CD14-positive monocyte (primary cell): Measurements from ENCODE around the gene CHRNB2. TPM values are rescaled to one million over a fixed set of nuclear protein-coding genes. Genes with fewer than 3 reads are reported as not detected.

Experiments used
- DNase-seq, 3 donors: peaks; one replicate each; pipeline ENCODE4 v3.0.0-alpha.2; 2011 to 2022
- H2AFZ ChIP-seq: 2 replicates; pipeline ENCODE4 v1.6.0; 2012; ENCODE audit warnings: mild to moderate bottlenecking, low read depth, low read length, inconsistent platforms; ENCODE audit not compliant: insufficient read depth, poor library complexity, severe bottlenecking
- H3K27ac ChIP-seq, 2 donors: 1 replicate in 1 of 2; 2 replicates in 1 of 2; pipeline ENCODE4 v1.5.1; 2012 to 2013; ENCODE audit warnings: low read length in 2 of 2, control low read depth in 1 of 2, inconsistent platforms in 1 of 2, low read depth in 1 of 2, mild to moderate bottlenecking in 1 of 2
- H3K27me3 ChIP-seq, 2 donors: one replicate each; pipeline versions ENCODE4 v1.6.0 to v1.6.1; 2011 to 2013; ENCODE audit warnings: low read length in 2 of 2; ENCODE audit not compliant: control insufficient read depth in 2 of 2, insufficient read depth in 2 of 2
- H3K36me3 ChIP-seq, 2 donors: replicated peaks in 1 of 2; 1 replicate in 1 of 2; 2 replicates in 1 of 2; pipeline versions ENCODE4 v1.5.1 to v1.6.1; 2012 to 2013; ENCODE audit warnings: low read length in 2 of 2, control low read depth in 1 of 2, inconsistent platforms in 1 of 2, mild to moderate bottlenecking in 1 of 2; ENCODE audit not compliant: insufficient read depth in 2 of 2, control insufficient read depth in 1 of 2
- H3K4me1 ChIP-seq, 2 donors: 1 replicate in 1 of 2; 2 replicates in 1 of 2; pipeline versions ENCODE4 v1.5.1 to v1.6.1; 2012 to 2013; ENCODE audit warnings: low read length in 2 of 2, control low read depth in 1 of 2, inconsistent platforms in 1 of 2, mild to moderate bottlenecking in 1 of 2, moderate library complexity in 1 of 2; ENCODE audit not compliant: insufficient read depth in 2 of 2, control insufficient read depth in 1 of 2
- H3K4me2 ChIP-seq: replicated peaks from 2 replicates; pipeline ENCODE3; 2012; ENCODE audit warnings: low read length, moderate library complexity, mild to moderate bottlenecking; ENCODE audit not compliant: poor library complexity, severe bottlenecking; ENCODE audit errors: extremely low read depth
- H3K4me3 ChIP-seq, 3 experiments: fragments of 200-600 bp in 1 of 3; sonication (generic) in 1 of 3; replicated peaks in 1 of 3; 1 replicate in 2 of 3; 2 replicates in 1 of 3; pipeline ENCODE4 v1.5.1; 2011 to 2013; ENCODE audit warnings: low read length in 3 of 3, mild to moderate bottlenecking in 3 of 3, control low read depth in 2 of 3, low read depth in 2 of 3, inconsistent platforms in 1 of 3, moderate library complexity in 1 of 3
- H3K79me2 ChIP-seq: 2 replicates; pipeline ENCODE4 v1.6.0; 2012; ENCODE audit warnings: mild to moderate bottlenecking, control low read depth, inconsistent platforms, low read length, moderate library complexity; ENCODE audit not compliant: insufficient read depth
- H3K9ac ChIP-seq: 2 replicates; pipeline ENCODE4 v1.6.0; 2017; ENCODE audit warnings: low read length, mild to moderate bottlenecking; ENCODE audit not compliant: insufficient read depth, poor library complexity, severe bottlenecking
- H3K9me3 ChIP-seq, 2 donors: replicated peaks in 1 of 2; 1 replicate in 1 of 2; 2 replicates in 1 of 2; pipeline versions ENCODE4 v1.5.1 to v1.6.1; 2012 to 2013; ENCODE audit warnings: low read length in 2 of 2, control low read depth in 1 of 2; ENCODE audit not compliant: control insufficient read depth in 1 of 2, insufficient read depth in 1 of 2
- H4K20me1 ChIP-seq: 2 replicates; pipeline ENCODE4 v1.6.0; 2012; ENCODE audit warnings: mild to moderate bottlenecking, low read length, control low read depth, moderate library complexity; ENCODE audit not compliant: insufficient read depth
- H3K27ac Mint-ChIP-seq, 7 donors: one replicate each; pipeline ENCODE4 v1.8.0; 2020; ENCODE audit warnings: mild to moderate bottlenecking in 7 of 7, mixed read lengths in 7 of 7, moderate library complexity in 6 of 7, inconsistent platforms in 2 of 7
- H3K27me3 Mint-ChIP-seq, 3 donors: one replicate each; pipeline ENCODE4 v1.8.0; 2021 to 2022; ENCODE audit warnings: low read depth in 3 of 3, mild to moderate bottlenecking in 3 of 3, mixed read lengths in 3 of 3, moderate library complexity in 3 of 3, inconsistent platforms in 1 of 3
- H3K36me3 Mint-ChIP-seq, 2 donors: one replicate each; pipeline ENCODE4 v1.8.0; 2020; ENCODE audit warnings: mixed read lengths in 2 of 2, inconsistent platforms in 1 of 2, mild to moderate bottlenecking in 1 of 2
- H3K4me1 Mint-ChIP-seq: one replicate; pipeline ENCODE4 v1.8.0; 2020; ENCODE audit warnings: mild to moderate bottlenecking, mixed read lengths
- H3K4me3 Mint-ChIP-seq, 2 donors: one replicate each; pipeline ENCODE4 v1.8.0; 2020; ENCODE audit warnings: mild to moderate bottlenecking in 2 of 2, mixed read lengths in 2 of 2, moderate library complexity in 1 of 2
- H3K9me3 Mint-ChIP-seq, 7 donors: one replicate each; pipeline ENCODE4 v1.8.0; 2020 to 2022; ENCODE audit warnings: mixed read lengths in 7 of 7, mild to moderate bottlenecking in 6 of 7, moderate library complexity in 6 of 7, inconsistent platforms in 2 of 7
- CTCF ChIP-seq: fragments of 200-600 bp; IDR thresholded peaks from one replicate; pipeline ENCODE4 v1.8.0; 2022; ENCODE audit warnings: antibody characterized with exemption, mild to moderate bottlenecking
- WGBS: methylation state at CpG from one replicate; pipeline ENCODE4 v1.1.5; 2013; ENCODE audit warnings: missing lambda C conversion rate; ENCODE audit not compliant: insufficient coverage; 5-methylcytosine and 5-hydroxymethylcytosine counted together
- intact Hi-C, 2 donors: fragments of 100-400 bp; cut with micrococcal nuclease; formaldehyde crosslinking; loops; one replicate each; pipeline versions ENCODE4 v1.15.0 to v1.15.1; 2023
- polyA plus RNA-seq, 3 donors: library from polyadenylated mRNA; depleted of rRNA in 1 of 3; unstranded in 2 of 3; stranded (reverse) in 1 of 3; fragments of 300-500 nt in 2 of 3; fragments of >200 nt in 1 of 3; fragmentation: Illumina TruSeq in 2 of 3; gene quantifications; 1 replicate in 2 of 3; 2 replicates in 1 of 3; pipeline ENCODE4 v1.2.3, GENCODE V29; 2012 to 2021

CHRNB2 gene
- polyA plus RNA-seq, 3 donors: 0.05 TPM; not detected in 2

DNA sequence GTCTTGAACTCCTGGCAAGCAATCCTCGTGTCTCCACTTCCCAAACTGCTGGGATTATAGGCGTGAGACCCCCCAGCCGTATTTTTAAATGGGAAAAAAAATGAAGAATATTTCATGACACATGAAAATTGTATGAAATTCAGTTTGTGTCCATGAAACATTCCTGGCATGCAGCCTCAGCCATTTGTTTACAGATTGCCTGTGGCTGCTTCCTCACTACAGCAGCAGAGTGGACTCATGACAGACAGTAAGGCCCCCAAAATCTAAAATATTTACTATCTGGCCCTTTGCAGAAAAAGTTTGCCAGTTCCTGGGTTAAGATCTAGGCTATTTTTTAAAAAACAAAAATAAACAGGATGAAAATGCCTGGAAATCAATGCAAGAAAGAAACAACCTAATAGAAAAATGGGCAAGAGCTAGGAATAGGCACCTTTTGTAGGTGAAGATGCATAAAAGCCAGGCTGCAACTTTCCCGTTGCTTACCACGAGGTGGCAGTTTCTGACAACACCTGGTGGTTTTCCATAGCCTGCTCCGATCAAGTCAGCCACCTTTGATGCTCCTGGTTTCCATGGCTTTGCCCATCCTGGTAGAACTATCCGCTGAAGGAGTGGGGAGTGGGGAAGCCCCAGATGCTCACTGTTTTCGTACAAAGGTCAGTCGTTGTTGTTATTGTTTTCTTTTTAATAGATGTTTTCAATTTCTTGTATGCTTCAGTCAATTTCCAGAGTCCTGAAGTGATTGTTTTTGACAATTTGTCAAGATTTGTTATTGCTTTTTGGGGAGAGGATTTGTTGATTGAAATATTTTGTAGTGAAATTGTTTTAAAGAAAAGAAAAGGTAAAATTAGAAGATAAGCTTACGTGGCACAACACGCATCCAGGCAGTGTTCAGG is 33.4 kb upstream of the CHRNB2 start:
- no peaks in the 10 kb centered on the region for H3K4me1 ChIP-seq
- H3K36me3 ChIP-seq: no peaks in the 10 kb centered on the region
- H3K9me3 Mint-ChIP-seq: peaks cover 3 to 9% (median 4%) of the 10 kb centered on the region in 7 donors
- H4K20me1 ChIP-seq: no peaks in the 10 kb centered on the region
- H3K27me3 ChIP-seq: no peaks in the 10 kb centered on the region
- no peak overlapping the region for H3K4me2 ChIP-seq
- H3K9me3 ChIP-seq: no peaks in the 10 kb centered on the region
- H3K27me3 Mint-ChIP-seq: peaks cover 3 to 10% (median 6%) of the 10 kb centered on the region in 3 donors
- no peak for TF ChIP-seq CTCF
- H3K4me1 Mint-ChIP-seq: no peaks in the 10 kb centered on the region
- no peak for DNase-seq
- no peak overlapping the region for H3K4me3 ChIP-seq
- WGBS: 82% methylated on average over 5 of the region's 11 CpGs
- no peak overlapping the region for H3K27ac ChIP-seq
- no peak overlapping the region for H3K4me3 Mint-ChIP-seq
- H3K79me2 ChIP-seq: no peaks in the 10 kb centered on the region
- no peak overlapping the region for H3K9ac ChIP-seq
- no peaks in the 10 kb centered on the region for H3K36me3 Mint-ChIP-seq
- H3K27ac Mint-ChIP-seq: no peak overlapping the region
- intact Hi-C loops: no loop called here
- no peak overlapping the region for H2AFZ ChIP-seq

DNA sequence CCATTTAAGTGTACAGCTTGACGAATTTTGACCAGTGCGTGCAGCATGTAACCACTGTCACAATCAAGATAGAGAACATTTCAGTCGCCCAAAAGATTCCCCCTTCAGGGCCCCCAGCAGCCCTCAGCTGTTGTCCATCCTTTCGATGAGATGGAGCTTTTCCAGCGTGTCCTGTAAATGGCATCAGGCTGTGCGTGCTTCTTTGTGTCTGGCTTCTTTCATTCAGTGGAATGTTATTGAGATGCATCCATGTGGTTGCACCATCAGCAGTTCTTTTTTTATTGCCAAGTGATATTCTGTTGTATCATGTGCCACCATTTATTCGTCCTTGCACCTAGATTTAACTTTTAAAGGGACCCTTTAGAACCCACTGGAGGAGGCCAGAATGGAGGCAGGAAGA is 31.0 kb upstream of the CHRNB2 start:
- H3K4me2 ChIP-seq: no peak overlapping the region
- DNase-seq: no peak
- H3K27ac ChIP-seq: no peak overlapping the region
- no peaks in the 10 kb centered on the region for H3K27me3 ChIP-seq
- Mint-ChIP-seq H3K27ac (no peak overlapping the region), H3K9me3 (peaks cover under 1 to 4% (median 2%) of the 10 kb centered on the region in 7 donors), H3K36me3 (no peaks in the 10 kb centered on the region), H3K27me3 (peaks cover 6 to 20% (median 9%) of the 10 kb centered on the region in 3 donors), H3K4me1 (no peaks in the 10 kb centered on the region), H3K4me3 (no peak overlapping the region)
- H3K36me3 ChIP-seq: no peaks in the 10 kb centered on the region
- no peak overlapping the region for H3K9ac ChIP-seq
- no peaks in the 10 kb centered on the region for H3K9me3 ChIP-seq
- WGBS: 100% methylated on average over 3 of the region's 7 CpGs
- H4K20me1 ChIP-seq: no peaks in the 10 kb centered on the region
- intact Hi-C loops: no loop called here
- H3K4me3 ChIP-seq: no peak overlapping the region
- H3K4me1 ChIP-seq: no peaks in the 10 kb centered on the region
- TF ChIP-seq CTCF: no peak
- H3K79me2 ChIP-seq: no peaks in the 10 kb centered on the region
- no peak overlapping the region for H2AFZ ChIP-seq
